UCSD-AML1 (cell line): ENCODE measurements around the gene TP63.

ENCODE experiments used
- DNase-seq: peaks from one replicate; lab custom pipeline; 2025; ENCODE audit not compliant: unreplicated experiment; lab: John Stamatoyannopoulos, UW

Gene TP63

GRCh38 chr3:189806171-189806951, 175.2 kb downstream of the TP63 start:
- DNase-seq, result no peak

DNA sequence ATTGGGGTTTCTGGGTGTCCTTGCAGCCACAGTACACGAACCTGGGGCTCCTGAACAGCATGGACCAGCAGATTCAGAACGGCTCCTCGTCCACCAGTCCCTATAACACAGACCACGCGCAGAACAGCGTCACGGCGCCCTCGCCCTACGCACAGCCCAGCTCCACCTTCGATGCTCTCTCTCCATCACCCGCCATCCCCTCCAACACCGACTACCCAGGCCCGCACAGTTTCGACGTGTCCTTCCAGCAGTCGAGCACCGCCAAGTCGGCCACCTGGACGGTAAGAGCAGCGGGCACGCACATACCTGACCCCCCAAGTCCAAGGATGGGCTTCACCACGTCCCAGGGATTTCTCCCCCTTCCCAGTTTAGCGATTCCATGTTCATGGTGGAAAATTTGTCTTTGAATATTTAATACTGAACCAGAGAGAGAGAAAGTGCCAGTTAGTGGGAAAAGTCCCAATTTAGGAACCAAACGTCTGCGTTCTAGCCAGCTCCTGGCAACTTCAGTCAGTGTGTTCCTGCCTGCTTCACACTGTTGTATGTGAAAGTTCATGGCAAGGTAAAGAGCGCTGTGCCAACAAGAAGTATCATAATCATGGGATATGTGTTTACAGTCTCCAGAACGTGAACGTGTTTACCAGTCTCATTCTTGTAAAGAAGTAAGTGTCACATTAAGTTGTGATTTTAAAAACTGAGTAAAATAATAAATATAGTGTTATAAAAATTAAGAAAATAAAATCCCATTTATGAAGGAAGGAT, 177.2 kb downstream of the TP63 start:
- DNase-seq, result no peak

DNA sequence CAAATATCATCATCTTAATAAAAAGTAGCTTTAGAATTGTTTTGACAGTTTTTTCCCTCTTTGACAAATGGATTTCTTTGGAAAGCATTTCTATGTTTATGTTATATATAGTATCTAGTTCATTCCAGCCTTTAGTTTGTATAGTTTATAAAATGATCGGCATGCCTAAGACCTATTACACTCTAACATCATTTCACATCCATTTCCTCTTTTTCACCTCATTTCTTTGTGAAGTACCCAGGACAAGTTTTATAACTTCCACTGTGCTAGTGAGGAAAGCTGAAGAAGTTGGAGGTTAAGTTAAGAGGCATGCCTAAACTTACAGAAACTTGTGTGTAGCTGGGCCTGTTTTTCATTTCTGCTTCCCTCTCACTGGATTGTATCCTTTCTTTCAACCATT, 178.4 kb downstream of the TP63 start:
- DNase-seq, result no peak

DNA sequence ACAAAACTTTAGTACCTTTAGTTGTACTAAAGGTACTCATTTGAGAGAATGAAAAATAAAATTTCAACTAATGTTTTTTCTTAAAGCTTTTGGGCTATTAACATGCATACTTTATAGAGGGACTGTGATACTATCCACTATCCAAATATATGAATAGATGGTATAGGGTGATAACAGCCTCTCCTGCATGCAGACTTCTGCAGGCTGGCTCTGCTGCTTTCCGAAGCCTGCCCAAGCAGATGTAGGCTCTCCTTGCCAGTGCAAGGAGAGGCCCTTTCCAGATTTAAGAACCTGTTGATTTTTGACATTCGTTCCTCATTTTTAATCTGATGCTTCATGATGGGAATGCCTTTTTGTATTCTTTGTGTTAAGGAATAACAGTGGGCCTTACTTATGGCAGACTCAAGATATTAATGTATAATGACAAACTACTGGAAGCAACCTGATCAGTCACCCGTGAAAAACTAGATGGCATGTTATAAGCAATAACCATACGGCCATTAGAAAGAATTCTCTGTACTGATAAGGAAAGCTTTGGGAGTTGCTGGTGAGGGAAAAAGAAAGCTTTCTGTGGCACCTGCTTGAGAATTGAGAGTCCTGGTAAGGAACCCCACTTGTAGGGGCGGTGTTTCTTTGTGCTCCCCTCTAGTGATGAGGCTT, 181.7 kb downstream of the TP63 start:
- no peak for DNase-seq

DNA sequence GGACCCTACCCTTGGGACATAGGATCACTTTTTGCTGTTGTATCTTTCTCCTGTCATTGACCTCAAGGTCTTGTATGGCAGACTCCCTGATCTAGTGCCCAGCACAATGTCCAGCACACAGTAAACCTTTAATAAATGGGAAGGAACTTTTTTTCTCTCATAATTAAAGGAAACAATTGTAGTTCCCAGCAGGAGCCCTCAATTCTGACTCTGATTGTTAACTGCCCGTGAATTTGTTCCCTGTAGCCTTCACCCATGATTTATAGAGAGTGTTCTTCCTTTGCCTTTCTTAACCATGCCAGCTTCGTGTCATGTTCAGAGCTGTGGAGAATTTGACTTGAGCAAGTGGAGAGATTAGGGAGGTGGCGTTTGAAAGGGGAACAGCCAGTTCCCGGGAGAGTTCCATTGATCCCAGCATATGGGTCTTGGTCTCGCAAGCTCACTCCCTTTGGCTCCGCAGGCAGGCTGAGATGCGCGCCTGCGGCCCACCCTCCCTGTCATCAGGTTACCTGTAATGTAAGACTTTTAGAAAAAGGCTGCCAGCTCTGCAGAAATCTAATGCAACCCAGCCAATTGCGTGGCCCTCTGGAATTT, 182.6 kb downstream of the TP63 start:
- no peak for DNase-seq

DNA sequence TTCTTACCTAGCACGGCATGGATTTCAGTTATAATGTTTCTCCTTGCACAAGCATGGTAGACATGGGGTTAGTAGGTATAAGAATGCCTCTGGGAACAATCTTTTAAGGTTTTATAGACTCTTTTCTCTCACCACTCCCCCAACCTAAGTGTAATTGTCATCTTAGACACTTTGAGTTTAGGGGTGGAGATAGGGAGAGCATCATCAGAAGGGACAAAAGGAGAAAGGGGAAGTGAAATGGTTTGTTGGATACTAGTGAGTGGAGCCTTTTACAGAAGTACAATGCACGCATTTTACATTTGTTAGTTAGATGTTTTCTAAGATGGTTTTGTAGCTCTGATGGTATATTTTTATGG, 189.2 kb downstream of the TP63 start:
- DNase-seq, result no peak

- no peak for DNase-seq
Observed at GRCh38 chr3:189821262-189821661, 190.1 kb downstream of the TP63 start.

DNA sequence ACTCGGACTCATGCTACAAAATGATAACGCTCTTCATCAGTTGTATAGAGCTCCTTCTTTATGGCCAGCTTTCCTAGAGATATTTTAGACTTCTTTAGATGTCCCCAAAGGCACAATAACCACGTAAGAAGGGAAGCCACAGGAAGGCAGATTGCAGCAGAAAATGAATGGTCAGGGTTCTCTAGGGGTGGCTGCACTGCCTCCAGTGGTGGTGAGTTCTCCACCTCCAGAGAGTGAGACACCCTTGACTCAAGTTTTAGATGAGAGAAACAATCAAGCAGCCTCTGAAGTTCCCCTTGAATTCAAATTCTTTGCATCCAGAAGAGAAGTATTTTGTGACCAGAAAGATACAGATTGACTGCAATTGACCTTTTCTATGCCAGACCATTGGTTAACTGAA, 191.5 kb downstream of the TP63 start:
- DNase-seq, result no peak

DNA sequence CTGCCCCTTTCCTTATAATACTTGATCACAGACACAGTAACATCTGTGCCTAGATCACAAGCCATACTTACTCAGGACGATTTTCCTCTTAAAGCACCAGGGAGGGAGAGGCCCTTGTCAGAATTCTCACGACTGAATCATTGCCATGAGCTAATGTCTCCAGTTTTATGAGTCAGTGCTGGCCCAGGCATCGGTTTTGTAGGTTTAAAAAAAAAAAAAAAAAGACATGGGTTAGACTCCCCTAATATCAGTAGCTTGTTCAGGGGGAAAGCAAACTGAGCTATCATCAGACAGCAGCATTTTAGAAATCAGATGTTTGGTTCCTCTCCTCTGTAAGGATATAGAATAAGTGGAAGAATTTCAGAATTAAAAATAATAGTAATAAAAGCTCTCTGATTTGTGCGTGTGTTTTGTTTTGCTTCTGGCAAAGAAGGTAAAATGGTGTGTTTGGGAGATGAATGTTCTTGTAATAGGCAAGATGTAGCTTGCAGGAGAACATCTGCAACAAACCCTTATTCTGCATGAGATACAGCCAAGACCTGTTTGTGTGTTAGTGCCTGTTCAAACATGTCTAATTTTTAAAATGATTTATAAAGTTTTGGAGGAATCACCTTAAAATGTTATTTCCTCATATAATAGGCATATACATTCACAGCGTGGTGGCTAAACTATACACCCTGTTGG, 193.6 kb downstream of the TP63 start:
- no peak for DNase-seq

DNA sequence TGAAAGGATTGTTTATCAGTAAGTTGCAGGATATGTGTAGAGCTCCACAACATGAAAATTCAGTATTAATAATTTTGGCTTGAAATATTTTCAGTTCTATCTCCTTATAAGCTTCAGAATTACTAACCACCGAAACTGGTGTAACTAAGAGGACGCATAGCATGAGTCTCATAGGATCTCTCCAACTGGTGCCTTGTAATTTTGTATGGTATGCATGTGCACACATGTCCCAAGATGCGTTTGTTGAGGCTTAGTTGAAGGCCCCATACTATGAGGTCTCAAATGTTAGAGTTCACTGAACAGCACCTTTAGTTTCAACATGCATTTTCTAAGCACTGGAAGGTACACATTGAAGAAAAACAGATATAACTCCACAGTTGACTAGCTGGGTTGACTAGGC, 195.4 kb downstream of the TP63 start:
- DNase-seq, result no peak

GRCh38 chr3:189827108-189827507, 195.9 kb downstream of the TP63 start:
- DNase-seq, result no peak

DNA sequence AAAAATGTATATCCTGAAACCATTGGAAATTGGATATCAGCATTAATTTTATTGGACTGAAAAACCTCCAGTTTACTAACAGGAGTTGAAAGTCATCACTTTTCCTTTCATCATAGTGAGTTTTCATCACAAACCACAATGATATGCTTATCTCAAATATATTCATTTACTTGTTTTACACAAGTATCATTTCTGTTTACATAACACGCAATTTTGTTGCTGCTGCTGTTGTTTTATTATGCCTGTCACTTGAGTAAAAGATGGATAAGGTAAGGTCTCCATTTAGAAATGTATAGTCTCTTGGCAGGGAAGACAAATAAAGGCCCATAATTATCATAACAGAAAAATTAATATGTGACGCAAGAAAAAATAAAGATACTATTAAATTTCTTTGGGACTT, 199.2 kb downstream of the TP63 start:
- DNase-seq, result no peak

DNA sequence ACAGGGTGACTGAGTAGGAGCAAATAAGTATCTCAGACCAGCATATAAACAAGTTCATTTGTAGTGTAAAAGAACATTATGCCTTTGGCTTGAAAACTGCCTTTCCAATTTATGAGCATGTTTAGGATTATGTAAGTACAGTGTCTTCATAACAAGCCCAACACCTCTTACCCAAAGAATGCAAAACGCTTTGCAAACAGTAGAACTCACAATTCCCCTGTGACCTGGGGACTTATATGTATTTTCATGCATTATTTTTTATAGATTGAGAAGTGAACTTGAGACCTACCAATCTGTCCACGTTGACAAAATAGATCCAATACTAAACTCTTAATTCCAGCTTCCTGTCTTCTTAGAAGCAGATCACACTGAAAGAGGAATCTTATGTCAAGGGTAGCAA, 202.1 kb downstream of the TP63 start:
- DNase-seq, result no peak

DNA sequence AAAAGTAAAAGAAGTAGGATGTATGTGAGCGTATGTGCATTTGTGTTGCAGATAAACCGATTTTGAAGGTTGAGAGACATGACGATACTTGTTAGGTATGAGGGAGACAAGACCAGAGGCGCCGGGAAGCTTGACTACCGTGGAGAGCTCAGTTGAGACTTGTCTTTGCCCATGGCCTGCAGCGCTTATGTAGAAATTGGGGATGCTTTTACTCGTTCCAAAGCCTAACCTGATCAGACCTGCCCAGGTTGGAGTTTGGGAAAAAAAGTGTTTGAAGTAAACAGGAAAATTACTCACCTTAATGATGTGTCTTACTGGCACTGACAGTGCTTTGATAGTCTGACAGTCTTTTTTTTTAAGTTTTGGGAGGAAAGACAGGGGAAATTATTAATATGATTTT, 202.8 kb downstream of the TP63 start:
- DNase-seq, result no peak

DNA sequence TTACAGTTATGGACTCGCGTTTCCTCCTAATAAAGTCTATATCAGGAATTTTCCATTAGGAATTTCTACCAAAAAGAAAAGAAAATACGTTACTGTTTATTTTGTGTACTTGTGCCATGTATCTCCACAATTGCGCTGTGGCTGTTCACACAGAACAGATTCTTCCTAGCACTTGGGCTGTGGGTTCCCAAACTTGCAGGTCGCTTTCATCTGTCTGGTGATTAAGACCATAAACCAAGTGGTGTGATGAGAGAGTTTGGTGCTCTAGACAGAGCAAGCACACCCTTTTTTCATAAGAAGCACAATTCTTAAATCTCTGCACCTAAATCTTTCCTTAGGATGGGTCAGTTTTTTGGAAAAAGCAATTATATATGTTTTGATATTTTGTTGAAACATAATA, 203.3 kb downstream of the TP63 start:
- no peak for DNase-seq

DNA sequence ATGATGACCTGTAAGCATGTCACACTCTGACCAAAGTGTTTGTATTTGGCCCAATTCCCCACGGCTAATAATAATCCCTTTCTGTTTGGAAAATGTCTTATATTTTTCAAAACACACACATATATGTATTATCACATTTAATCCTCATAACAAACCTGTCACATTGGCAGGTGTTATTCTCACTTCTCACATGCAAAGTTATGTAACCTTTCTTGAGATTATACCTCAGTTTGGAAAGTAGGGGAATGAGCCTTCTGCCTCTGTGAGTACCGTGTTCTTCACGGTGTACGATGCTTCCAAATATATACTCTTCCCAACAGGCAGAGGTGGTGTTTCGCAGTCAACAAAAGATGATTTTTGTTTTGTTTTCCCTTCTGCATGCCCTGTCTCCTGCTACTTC, 205.6 kb downstream of the TP63 start:
- no peak for DNase-seq

DNA sequence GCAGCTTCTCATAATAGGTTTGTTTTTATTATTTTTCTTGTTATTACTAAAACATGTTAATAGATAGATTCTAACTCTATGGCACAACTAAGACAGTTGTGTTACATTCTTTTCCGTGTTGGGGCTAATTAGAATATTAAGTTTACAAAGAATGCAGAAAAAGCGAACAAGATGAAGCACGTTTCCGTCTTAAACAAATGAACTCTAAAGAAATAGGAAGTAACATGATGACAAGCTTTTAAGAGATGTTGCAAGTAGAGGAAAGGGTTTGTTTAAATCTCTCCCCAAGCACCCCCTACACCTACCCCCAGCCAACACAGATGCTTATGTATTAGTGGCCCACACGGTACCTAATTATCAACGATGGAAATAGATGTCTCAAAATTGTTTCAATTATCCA, 207.1 kb downstream of the TP63 start:
- no peak for DNase-seq

DNA sequence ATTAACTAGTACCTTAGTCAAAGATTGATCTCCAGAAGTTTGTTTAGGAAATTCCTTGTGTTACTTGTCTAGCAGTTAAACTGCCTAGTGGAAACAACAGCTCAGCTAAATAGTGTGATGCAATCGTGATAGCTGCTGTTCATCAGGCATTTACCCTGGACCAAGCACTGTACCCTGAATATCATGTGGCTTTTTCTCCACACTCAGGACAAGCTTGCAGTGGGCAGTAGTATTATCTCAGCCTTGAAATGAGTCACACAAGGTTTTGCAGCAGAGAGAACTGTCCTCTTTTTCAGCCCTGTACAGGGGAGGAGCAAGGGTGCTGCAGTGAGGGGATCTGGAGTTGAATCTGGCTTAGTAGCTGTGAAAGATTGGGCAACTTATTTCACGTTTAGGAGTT, 208.4 kb downstream of the TP63 start:
- no peak for DNase-seq

DNA sequence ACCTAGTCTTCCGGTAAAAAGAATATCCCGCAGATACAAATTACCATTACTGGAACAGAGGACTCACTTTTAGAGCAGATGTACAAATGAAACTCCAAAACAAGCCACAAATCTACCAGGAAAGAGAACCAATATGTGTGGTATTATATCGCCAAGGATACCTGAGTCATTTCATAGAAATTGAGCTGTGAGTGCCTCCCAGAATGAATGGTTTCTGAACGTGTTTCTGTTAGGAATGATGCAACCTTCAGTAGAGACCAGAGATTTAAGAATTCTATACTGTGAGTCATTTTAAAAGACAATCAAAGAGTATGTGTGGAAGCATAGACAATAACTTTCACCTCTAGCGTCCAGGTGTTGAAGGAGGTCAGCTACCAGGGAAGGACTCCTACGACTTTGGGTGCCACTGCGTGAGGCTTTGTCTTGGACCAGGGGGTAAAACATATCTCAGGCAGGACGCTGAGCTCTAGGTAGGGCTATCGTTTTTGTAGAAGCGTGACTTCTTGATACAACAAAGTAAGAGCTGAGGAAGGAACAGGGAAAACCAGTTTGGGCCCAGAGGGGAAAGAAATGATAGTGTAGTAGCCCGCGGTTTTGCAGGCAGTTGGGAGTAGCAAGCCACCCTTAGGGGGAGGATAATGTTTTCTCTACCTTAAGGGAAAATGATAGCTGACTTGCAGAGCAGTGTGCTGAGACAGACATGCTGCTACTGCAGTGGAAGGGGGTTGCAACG, 210.4 kb downstream of the TP63 start:
- DNase-seq, result no peak
